NCI-H187 (cell line): ENCODE measurements around the gene DSCAML1.
A peak's percentile ranks its signal among the peaks of the same experiment; 100 is the strongest.

Experiments
- DNase-seq, 2 experiments: peaks; one replicate each; lab custom pipeline; 2025; lab: John Stamatoyannopoulos, UW

DSCAML1 gene

DNA sequence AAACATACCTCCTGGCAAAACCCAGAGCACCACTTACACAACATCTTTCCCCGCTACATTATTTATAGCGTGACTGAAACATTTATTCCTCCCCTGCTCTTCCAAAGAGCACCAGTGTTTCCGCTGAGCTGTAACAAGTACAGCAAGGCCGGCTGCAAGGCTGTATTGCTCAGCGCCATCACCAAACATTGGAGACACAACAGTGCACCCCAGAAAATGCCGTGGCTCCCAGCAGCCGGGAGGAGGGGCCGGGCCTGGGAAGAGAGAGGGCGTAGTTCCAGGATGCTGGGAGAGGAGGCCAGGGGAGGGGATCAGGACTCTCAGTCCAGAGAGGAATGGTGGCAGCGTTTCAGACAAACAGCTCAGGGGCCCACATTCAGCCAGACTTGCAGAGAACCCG lies 133.2 kb downstream of the DSCAML1 start:
- no peak for DNase-seq

DNA sequence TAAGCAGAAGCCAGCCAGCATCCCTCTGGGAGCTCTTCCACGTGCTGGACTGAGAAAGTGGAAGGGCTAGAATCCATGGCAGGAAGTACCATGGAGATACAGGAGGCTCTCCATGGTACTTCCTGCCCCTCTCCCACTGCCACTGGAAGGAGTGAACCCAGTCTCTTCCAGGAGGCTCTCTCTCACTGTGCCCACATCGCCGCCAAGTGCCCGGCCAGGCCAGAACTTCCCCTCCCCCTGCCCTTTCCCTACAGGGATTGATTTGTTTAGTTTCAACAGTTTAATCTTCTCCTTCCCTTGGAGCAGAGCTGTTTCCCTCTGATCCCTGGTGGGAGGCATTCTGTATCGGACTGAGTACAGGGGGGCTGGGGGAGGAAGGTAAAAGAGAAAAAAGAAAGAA lies 133.6 kb downstream of the DSCAML1 start:
- no peak for DNase-seq

DNA sequence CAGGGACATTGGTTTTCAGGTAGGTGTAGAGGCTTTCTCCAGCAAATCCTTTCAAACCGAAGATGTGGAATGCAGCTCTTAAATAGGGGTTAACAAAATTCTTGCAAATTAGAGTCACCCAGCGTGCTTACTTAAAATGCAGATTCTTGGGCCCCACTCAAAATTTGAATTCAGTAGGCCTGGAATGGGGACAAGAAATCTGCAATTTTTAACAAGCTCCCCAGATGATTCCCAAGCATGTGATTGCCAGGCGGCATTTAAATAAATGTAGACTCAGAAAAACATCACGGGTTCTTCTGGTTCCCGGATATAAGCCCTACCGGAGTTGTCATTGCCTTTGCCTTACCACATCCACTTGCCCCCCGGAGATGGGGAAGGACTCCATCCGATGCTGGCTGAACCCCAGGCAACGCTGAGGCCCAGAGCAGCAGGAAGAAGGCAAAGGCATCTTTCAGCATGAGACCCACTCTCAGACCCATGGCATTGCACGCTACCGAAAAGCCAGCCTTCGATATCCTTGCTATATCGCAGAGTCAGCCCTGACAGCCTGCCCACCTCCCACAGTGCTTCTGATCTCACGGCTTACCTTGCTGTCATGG lies 134.2 kb downstream of the DSCAML1 start:
- no peak for DNase-seq

DNA sequence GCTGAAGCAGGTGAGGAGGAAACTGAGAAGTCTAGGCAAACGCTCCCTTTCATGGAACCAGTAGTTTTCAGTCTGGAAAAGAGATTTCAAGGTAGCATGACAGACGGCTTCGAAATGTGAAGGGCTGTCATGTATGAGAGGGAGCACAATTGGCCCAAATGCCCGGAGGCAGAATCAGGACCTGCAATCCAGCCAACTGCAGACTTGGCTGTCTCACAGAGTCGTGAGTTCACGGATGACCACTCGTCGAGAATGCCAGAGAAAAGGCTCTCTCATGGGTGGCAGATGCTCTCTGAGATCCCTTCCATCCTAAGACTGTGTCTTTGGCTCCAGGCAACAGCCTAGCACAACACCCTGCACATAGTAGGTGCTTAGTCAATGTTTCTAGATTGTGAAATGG lies 134.8 kb downstream of the DSCAML1 start:
- no peak for DNase-seq

DNA sequence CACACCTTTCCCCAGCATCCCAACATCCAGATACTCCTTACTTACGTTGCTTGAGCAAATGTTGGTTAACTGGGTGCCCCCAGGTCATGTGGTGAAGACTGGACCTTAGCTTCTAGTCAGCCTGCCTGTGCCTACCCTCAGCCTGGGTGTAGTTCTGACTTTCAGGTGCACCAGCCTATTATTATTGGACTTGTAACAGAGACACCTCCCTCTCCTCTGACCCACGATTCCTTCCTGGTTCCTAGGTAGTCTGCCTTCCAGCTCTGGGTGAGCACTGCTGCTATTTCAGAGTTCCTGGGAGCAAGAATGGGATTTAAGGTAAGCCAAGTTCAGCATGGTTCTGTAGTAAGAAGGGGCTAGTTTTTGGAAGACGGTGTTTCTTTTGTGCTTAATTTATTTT lies 138.2 kb downstream of the DSCAML1 start:
- no peak for DNase-seq

DNA sequence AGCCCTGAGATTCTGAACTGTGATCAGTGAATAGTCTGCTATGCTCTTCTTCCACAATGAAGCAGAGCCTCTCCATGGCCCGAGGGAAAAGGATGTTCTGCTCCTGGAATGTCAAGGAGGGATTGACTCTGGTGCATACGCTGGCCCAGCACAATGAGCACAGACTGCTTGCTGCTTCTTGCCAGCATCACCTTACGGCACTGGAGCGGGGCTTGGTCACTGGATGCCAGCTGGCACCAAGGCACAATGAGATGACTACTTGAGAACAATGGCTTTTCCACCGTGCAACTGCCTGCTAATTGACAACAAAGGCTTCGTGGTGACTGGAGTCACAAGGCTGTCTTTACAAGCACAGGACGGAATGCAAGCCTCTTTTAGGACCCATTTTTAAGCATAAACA lies 139.2 kb downstream of the DSCAML1 start:
- peak; percentile 35 to 36 for DNase-seq

DNA sequence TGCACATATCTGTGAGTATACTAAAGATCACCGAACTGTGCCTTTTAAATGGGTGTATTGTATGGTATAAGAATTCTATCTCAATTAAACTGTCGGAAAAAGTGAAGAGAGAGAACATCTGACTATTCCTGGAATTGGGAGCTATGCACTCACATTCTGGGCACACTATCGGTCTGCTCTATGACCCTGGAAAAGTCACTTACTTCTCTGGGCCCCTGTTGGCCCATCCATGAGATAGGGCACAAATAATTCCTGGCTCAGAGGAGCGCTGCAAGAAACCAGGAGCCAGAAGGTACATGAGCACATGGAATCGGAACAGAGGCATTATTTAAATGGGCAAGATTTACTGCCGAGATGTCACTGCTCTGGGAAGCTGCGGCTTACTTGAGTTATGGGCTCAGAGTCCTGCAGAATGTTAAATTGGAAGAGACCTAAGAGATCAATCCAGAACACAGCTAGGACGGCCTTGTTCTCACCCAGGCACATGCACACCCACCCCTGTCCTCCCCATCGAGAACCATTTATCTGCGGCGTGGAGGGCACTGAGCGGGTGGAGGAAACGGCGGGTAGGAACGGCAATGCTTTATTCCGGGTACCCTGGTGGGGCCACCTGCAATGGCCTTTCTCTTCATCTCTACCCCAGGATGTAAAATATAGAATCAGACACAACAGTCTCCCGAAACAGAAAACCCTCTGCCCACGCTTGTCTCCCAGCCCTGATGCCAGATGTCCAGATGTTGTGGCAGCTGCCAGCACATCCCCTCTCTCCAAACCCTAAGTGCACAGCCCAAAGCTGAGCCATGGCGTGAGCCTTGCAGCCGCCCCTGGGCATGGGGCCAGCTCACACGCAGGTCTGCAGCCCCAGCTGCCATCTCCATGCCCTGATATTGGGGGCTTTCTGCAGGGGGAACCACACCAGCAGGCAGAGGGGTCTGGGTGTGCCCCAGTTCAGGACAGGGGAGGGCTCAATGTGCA lies 142.4 kb downstream of the DSCAML1 start:
- no peak for DNase-seq

DNA sequence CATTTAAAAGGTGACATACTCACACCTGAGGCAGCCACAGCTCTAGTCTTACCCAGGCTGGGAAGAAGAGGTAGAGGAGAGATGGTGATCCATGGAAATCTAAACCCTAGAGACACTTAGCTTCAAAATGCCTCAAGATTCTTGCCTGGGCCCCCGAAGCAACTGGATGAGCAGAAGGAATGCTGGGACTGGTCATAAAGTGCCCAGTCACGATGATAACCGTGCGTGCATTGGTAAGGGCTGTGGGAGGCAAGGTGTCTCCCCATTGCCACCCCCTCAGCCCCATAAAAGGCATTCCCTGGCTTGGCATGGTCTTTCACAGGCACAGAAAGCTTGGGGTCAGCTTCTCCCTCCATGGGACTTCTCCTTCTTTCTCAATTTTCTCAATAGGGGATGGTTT lies 144.5 kb downstream of the DSCAML1 start:
- DNase-seq, result no peak

DNA sequence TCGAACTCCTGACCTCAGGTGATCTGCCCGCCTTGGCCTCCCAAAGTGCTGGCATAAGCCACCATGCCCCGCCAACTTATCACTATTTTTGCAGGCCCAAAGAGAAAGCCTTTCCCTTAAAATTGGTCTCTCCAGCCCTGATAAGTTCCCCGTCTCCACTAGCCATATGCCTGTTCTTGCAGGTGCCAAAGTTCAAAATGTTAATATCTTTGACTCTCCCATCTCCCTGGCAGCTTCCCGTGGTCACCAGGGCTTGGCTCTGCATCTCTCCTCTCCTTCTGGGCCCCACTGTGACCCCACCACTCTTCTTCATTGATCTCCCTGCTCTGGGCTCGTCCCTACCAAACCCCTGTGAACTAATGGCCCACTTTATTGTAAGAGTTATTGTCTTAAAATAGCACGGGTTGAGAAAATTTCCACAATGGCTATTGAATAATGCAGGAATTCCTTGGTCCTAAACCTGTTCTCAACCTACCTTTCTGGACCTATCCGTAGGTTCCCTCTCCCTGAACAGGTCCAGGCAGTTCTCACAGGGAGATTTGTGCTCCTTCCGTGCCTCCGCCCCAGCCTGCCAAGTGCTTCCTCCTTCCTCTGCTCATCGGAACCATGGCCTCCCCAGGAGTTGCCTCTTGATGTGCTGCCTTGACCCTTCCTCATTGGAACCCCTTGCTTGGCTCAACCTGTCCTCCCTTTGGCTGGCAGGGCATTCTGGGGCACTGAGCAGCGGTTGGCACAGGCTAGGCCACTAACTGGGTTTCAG lies 147.5 kb downstream of the DSCAML1 start:
- DNase-seq, result no peak

DNA sequence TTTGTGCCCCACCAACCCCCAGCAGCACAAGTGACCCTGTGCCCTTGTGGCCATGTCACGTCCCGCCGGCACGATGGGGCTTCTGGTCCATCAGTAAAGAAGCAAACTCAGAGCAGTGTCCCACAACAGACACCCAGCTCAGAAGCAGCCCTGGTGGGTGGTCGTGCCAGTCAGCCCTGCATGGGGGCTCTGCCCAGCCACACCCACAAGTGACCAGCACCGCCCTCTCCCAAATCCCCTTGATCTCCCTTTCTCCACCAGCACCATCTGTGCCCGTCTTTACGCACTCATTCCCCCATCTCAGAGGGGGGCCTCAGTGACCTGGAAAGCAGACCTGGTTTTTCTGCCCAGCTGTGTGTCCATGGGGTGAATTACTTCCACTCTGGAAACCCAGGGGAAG lies 149.1 kb downstream of the DSCAML1 start:
- DNase-seq, result no peak

DNA sequence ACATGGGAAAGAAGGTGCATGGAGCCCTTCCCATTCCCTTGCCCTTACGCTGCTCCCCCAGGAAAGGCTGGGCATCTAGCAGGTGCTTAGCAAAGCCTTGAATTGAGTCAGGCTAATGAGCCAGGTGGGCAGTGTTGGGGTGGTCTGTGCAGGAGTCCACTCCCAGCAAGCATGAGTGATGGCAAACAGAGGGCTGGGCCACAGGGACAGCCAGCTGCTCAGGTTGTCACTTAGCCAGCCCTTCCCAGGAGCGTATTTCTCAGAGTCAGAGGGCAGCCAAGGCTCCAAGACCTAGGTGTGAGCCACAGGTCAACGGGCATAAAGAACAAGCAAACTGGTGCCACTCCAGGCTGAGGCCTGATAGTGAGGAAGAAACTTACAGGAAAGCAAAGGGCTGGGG lies 149.8 kb downstream of the DSCAML1 start:
- DNase-seq, result no peak

DNA sequence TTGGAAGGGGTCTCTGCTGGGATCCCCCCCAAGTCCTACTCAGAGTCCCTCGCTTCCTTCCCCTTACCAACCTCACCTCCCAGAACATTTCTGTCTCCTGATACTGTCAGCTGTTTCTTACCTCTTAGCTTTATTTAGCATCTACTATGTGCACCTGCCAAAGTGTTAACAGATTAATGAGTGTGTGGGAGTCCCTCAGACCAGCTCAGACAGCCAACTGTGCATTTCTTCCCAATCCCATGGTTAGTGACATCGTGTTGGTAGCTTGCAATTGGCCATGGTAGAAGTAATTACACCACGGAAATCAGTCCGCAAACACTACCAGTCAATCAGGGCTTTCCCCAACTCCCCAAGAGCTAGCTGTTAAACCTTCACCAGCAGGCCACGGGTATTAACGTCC lies 150.6 kb downstream of the DSCAML1 start:
- DNase-seq, result no peak

DNA sequence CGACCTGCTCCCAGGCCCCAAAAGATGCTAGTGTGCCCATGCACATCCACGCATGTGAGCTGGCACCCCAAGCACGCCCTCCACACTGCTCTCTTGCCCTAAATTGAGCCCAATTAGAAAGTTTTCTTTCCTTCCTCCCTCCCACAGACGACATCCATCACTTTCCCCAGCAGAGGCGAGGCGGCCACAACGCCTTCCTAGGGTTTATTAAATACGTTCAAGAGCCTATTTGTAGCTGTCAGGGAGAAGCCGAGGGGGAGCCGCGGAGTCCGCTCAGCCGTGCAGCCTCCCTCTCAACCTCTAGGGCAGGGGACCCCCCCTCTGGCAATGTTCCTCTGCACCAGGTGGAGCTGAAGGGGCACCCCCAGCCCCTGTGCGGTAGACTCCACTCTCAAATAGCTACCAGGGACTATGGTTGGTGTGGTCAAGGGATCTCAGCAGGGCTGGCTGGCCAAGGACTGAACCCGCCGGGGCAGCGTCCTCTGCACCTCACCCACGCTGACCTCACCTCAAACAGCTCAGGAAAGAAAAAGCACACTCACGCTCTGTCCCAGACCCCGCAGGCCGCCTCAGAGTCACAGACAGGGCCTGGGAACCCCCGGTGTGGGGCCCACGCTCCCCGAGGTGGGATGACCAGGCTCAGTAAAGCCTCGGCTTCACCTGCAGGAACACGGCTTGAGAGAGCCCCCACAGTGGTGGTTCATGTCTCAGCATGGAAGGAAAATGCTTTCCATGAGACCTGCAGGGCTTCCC lies 152.4 kb downstream of the DSCAML1 start:
- no peak for DNase-seq

DNA sequence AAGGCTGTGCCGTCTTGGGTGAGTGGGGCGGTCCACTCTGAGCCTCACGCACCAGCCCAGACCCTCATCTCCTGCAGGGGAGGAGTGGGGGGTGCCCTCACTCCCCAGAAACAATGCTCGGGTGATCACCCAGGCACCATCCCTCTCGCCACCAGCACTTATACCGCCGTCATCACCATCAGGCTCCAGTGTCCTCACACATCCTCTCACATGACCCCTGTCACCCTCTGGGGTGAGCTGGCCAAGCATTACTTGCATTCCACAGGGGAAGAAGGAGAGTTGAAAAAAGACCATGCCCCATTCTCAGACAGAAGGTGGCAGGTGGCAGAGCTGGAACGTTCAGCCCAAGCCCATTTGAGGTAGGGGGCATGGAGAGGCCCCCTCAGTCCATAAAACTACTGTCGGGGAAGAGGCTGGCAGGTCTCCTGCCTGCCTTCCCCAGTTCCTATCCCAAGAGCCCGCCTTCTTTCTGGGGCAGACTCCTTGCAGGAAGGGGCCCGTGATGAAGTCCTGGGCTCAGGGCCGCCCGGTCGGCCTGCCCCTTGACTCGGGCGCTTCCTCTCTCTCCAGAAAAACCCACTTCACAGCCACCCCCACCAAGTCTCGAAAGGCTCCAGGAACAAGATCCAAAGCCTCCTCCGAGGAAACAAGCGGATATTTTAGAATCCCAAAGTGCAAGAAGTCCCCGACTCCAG lies 153.3 kb downstream of the DSCAML1 start:
- DNase-seq, result no peak

DNA sequence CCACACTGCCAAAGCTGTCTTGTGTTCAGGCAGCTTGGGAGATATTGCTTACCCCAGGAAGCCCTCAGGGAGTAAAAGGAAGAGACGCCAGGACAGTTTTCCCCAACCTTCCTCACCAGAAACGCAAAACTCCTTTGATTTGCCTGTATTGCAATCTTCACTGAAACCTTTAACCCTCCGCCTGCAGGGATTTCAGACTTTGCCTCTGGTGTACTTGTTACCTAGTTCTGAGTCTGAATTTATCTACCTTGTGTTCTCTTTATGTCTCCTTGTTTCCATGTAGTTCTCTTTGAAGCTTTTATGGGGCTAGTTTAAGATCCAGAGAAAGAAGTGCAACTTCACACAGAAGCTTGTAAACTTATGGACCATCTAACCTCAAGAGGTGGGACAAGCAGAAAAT lies 154.2 kb downstream of the DSCAML1 start:
- no peak for DNase-seq

DNA sequence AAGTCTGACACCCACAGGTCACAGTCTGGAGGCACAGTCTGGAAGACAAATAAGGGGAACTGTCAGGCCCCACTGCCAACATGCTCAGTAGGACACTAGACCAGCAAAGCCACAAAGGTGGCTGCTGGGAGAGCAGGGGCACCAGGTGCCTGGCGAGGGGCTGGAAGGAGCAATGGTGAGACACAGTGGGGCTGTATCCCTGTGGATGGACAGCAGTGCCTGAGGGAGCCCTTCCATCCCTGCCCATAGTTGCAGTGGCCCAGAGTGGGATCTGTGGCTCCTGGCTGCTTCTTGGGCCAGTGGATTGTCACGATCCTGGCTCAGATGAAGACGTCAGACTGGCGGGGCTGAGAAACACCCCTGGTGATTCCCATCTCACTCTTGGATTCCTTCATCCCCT lies 154.6 kb downstream of the DSCAML1 start:
- no peak for DNase-seq

DNA sequence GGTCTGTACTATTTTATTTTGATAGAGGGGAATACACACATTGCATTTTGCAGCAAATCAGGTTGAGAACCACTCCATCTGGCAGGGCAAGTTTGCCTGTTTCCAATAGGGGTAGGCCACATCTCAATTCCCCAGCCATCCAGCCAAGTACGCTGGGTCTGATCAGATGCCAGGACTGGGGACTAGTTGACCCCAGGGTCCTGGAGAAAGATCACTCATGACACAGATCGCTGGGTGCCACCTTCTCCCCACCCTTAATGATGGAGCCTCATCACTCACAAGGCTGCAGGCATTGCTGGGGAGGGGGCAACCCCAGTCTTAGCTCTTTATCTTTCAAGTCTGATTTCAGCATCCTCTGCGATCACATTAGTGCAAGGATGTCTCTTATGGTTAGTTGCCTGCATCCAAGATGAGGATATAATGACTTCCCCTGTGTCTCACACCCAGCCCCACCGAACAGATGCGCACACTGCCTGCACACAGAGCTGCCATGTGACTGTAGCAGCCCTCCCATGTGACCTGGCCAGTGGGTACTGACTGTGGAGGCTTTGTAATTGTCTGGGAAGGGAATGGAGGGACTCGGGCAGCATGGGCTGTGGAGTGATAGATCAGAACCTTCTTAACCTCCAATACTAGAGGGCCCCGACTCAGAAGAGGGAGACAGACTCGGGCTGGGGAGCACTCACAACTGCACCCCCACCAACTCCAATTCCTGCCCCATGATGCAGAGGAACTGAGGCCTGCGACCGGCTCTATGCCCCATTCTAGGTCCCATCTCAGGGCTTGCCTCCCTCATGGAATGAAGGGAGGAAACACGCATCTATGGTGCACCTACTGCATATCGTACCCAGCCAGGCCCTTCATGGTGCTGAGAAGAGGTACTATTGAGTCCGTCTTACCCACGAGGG lies 155.8 kb downstream of the DSCAML1 start:
- DNase-seq, result no peak

DNA sequence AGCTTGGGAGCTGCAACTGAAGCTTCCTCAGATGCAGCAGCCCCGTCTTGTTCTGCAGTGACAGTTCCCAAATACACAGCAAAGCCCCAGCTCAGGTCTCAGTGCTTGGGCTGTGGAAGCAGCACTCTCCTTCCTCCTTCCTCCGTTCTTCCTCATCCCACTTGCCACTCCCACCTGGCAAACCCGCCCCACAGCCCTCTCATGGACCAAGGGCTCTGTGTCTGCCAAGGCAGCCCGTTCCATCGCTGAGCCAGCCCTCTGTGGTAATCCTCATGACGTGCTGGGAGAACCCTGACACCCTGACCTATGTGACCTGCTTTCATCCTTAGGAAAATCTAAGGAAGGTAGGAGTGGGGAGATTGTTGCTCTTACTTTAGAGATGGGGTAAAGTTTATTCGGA lies 157.0 kb downstream of the DSCAML1 start:
- DNase-seq, result no peak

DNA sequence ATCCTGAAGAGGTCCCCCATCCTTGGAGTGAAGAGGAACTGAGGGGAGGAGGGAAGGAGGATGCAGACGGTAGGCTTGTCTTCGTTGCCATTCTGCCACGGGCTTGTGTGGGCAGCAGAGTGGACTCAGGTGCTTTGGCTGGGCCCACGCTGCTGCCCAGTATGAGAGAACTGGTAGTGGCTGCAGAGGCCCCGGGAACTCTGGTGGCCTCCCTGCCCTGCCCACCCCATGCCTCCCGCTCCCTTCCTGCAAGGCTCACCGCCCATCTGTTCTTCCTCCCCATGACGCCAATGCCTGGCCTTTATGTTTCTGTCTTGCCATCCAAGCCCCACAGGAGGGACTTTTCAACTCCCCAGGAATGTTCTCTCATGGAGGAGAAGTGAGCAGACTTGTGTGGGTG lies 157.4 kb downstream of the DSCAML1 start:
- no peak for DNase-seq

DNA sequence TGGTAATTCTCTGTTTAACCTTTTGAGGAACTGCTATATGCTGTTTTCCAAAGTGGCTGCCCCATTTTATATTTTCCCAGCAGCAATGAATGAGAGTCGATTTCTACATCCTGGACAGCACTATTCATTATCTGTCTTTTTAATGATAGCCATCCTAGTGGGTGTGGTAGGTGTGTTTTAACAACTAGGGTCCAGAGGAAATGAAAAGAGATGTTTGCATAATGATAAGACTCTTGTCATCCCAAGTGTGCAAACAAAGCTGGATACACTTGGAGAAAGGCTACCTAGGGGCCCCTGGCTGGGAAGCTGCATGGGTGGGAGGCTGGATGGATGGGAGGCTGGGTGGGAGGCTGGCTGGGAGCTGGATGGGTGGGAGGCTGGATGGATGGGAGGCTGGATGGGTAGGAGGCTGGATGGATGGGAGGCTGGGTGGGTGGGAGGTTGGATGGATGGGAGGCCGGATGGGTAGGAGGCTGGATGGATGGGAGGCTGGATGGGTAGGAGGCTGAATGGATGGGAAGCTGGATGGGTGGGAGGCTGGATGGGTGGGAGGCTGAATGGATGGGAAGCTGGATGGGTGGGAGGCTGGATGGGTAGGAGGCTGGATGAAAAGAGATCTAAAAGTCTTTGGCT lies 158.0 kb downstream of the DSCAML1 start:
- DNase-seq, result no peak
